D721Med (cell line): ENCODE results near the gene CTNND1.
"Not testable (repeated sequence)": the region's sequence is repeated elsewhere in the genome, so short reads cannot be mapped to it uniquely, and the experiment has no call there.

Source experiments
- DNase-seq: peaks from one replicate; pipeline ENCODE4 v3.0.0; 2011; ENCODE audit warnings: low spot score; ENCODE audit not compliant: insufficient read length
- FAIRE-seq: peaks from 2 replicates; lab custom pipeline; 2011; peaks lifted over from hg19 to GRCh38; lab: Jason Lieb, UNC
- CTCF ChIP-seq: IDR thresholded peaks from 2 replicates; pipeline ENCODE4 v1.5.1; 2012; ENCODE audit warnings: mild to moderate bottlenecking, control low read depth; ENCODE audit not compliant: insufficient read depth; ENCODE audit errors: missing control alignments

The CTNND1 gene

GRCh38 chr11:57761301-57762234 is at the start of gene CTNND1:
TSS of gene CTNND1 (plus strand) at chr11:57761802. CDS start at chr11:57791479, 29,677 bp downstream.
- TF ChIP-seq CTCF = no peak
- FAIRE-seq = no peak
- peak; percentile 56 for DNase-seq

- no peak for TF ChIP-seq CTCF
- FAIRE-seq (peak; percentile 53), DNase-seq (peak; percentile 67)
Observed at GRCh38 chr11:57712256-57713150, 49.1 kb upstream of the CTNND1 start, which contains the start of gene TMX2. TSS of gene TMX2 (plus strand) at chr11:57712593. CDS start at chr11:57712619, 26 bp downstream.

- no peak for FAIRE-seq
- no peak for TF ChIP-seq CTCF
Observed at GRCh38 chr11:57713835-57714234, 47.8 kb upstream of the CTNND1 start.

GRCh38 chr11:57716726-57717125 is 44.9 kb upstream of the CTNND1 start:
- not testable (repeated sequence) for DNase-seq, FAIRE-seq

More at GRCh38 chr11:57713835-57714234, 47.8 kb upstream of the CTNND1 start:
- no peak for DNase-seq

GRCh38 chr11:57727185-57727584 is 34.4 kb upstream of the CTNND1 start:
- TF ChIP-seq CTCF = no peak
- no peak for FAIRE-seq
- no peak for DNase-seq

GRCh38 chr11:57728829-57729228 is 32.8 kb upstream of the CTNND1 start:
- TF ChIP-seq CTCF = no peak

GRCh38 chr11:57729479-57729878 is 32.1 kb upstream of the CTNND1 start:
- no peak for TF ChIP-seq CTCF
- FAIRE-seq (no peak), DNase-seq (no peak)

More at GRCh38 chr11:57728829-57729228, 32.8 kb upstream of the CTNND1 start:
- no peak for FAIRE-seq
- no peak for DNase-seq
